ENCODE results near the gene SOX8. TPM values are rescaled to one million over a fixed set of nuclear protein-coding genes. Genes with fewer than 3 reads are reported as not detected.

Gene SOX8
- total and polyA plus RNA-seq, 8 donors, result 0.54 to 5.5 (median 0.83) TPM

GRCh38 chr16:970386-970765, 11.2 kb upstream of the SOX8 start:
- no peak for TF ChIP-seq CTCF (IDR thresholded peaks at IDR 0.05)
- peak in 3 of 4 donors; percentile 26 to 42 (median 29) for ATAC-seq
- intact Hi-C loops (cut with DNase I), result no loop called here
- Histone ChIP-seq H3K36me3 (no peaks in the 10 kb centered on the region), H3K27ac (peak overlapping the region; percentile 43 to 77 (median 52)), H3K4me3 (peak overlapping the region; percentile 83 to 96 (median 86)), H3K27me3 (no peaks in the 10 kb centered on the region), H3K9me3 (no peaks in the 10 kb centered on the region), H3K4me1 (peaks cover 3 to 9% (median 7%) of the 10 kb centered on the region in 3 donors)
- DNase-seq, result peak in 3 of 6 donors; percentile 67 to 82 (median 72)
- FAIRE-seq, result no peak
- 0% methylated on average over 42 of the region's 42 CpGs for WGBS, 2 donors

GRCh38 chr16:970766-971581, 10.6 kb upstream of the SOX8 start, which contains the start of gene LMF1:
Gene LMF1 (minus strand): TSS chr16:970984. CDS start chr16:970980, 4 bp downstream.
- Histone ChIP-seq H3K4me3 (peak within 1 kb of the TSS; percentile 83 to 96 (median 86)), H3K36me3 (no peaks in the 10 kb centered on the region), H3K27me3 (no peaks in the 10 kb centered on the region), H3K4me1 (peaks cover 3 to 9% (median 7%) of the 10 kb centered on the region in 3 donors), H3K9me3 (no peaks in the 10 kb centered on the region), H3K27ac (peak within 1 kb of the TSS; percentile 43 to 77 (median 62))
- FAIRE-seq, result no peak
- peak; percentile 91 to 100 (median 98) for DNase-seq
- no peak for TF ChIP-seq CTCF (IDR thresholded peaks at IDR 0.05)
- peak; percentile 91 to 99 (median 96) for ATAC-seq
- 5 to 7% methylated on average over 47 to 71 of the region's 71 CpGs for WGBS, 2 donors
- intact Hi-C loops (cut with DNase I), result no loop called here

- Histone ChIP-seq H3K36me3 (no peaks in the 10 kb centered on the region), H3K27ac (peak overlapping the region; percentile 43 to 74 (median 60)), H3K9me3 (no peaks in the 10 kb centered on the region), H3K4me3 (peak overlapping the region in 1 of 4 donors; percentile 85), H3K27me3 (no peaks in the 10 kb centered on the region), H3K4me1 (peaks cover 8 to 9% (median 9%) of the 10 kb centered on the region in 3 donors)
- intact Hi-C loops (cut with DNase I), result no loop called here
- TF ChIP-seq CTCF (IDR thresholded peaks at IDR 0.05), result no peak
- DNase-seq (no peak), FAIRE-seq (no peak), ATAC-seq (no peak)
- WGBS, 2 donors, result 87 to 93% methylated on average over 5 of the region's 5 CpGs
Observed at GRCh38 chr16:971582-971905, 10.0 kb upstream of the SOX8 start.

GRCh38 chr16:971981-972315, 9.6 kb upstream of the SOX8 start:
- ATAC-seq, result no peak
- no peak for TF ChIP-seq CTCF (IDR thresholded peaks at IDR 0.05)
- H3K4me1 ChIP-seq, result peaks cover 10 to 13% (median 12%) of the 10 kb centered on the region in 3 donors
- no peak for FAIRE-seq
- WGBS, 2 donors, result 84 to 86% methylated on average over 8 of the region's 8 CpGs
- intact Hi-C loops (cut with DNase I), result no loop called here
- no peak overlapping the region for H3K4me3 ChIP-seq
- no peaks in the 10 kb centered on the region for H3K27me3 ChIP-seq
- H3K36me3 ChIP-seq, result no peaks in the 10 kb centered on the region
- no peak for DNase-seq
- H3K9me3 ChIP-seq, result no peaks in the 10 kb centered on the region
- H3K27ac ChIP-seq, result peak overlapping the region; percentile 43 to 74 (median 60)
